ENCODE results near the gene ZNF268.
"Not testable (repeated sequence)": the region's sequence is repeated elsewhere in the genome, so short reads cannot be mapped to it uniquely, and the experiment has no call there.

ZNF268 gene

DNA sequence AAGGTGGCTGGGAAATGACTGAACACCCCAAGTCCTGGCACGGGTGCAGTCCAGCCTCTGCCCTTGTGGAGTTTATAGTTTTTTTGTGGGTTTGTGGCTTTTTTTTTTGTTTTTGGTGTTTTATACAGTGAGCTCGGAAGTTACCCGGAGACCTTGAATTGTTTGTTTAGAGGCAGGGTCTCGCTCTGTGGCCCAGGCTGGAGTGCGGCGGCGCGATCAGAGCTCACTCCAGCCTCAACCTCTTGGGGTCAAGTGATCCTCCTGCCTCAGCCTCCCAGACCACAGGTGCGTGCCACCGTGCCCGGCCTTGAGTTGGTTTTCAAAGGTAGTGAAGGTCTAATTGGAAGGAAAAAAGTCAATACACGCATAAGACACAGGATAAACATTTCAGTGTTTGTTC, 55.3 kb downstream of the ZNF268 start (continued):
- TF ChIP-seq, protein P1, sequence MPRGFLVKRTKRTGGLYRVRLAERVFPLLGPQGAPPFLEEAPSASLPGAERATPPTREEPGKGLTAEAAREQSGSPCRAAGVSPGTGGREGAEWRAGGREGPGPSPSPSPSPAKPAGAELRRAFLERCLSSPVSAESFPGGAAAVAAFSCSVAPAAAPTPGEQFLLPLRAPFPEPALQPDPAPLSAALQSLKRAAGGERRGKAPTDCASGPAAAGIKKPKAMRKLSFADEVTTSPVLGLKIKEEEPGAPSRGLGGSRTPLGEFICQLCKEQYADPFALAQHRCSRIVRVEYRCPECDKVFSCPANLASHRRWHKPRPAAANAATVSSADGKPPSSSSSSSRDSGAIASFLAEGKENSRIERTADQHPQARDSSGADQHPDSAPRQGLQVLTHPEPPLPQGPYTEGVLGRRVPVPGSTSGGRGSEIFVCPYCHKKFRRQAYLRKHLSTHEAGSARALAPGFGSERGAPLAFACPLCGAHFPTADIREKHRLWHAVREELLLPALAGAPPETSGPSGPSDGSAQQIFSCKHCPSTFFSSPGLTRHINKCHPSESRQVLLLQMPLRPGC (tag by site-specific recombination; IDR thresholded peaks at IDR 0.05): no peak
- TF ChIP-seq ZNF274 (IDR thresholded peaks at IDR 0.05; ENCODE audit: low read length) (no peak), ZNF274 (tag by site-specific recombination; IDR thresholded peaks at IDR 0.05; ENCODE audit: borderline replicate concordance) (no peak)

DNA sequence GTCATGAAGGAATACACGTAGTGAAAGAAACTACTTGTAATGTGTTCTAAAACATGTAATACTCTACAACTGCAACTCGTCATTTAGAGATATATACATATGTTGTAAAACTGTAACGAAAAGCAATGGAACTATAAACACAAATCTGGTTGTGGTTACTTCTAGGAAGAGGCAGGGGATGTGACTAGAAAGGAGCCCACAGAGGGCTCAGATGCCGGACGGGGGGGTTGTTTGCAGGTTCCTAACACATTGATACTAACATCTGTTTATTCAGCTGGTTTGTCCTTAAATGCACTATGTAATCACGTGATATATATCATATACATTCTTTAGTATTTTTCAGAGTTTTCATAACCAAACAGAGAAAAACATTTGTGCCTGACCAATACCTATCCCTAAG, 70.4 kb downstream of the ZNF268 start:
- ChIA-PET CTCF (no interaction called here), POLR2A (no interaction called here)
- no peaks in the 10 kb centered on the region for H3K9me3 ChIP-seq (ENCODE audit: control insufficient read depth, insufficient read depth, low read depth, low read length)
- no peaks in the 10 kb centered on the region for H3K4me1 ChIP-seq (ENCODE audit: control insufficient read depth, insufficient read depth, low read length)
- TF ChIP-seq ZNF610 (tag by site-specific recombination; IDR thresholded peaks at IDR 0.05; ENCODE audit: borderline replicate concordance) (no peak), ZNF2 (tag by site-specific recombination; IDR thresholded peaks at IDR 0.05) (no peak), ZBTB21 (tag by site-specific recombination; IDR thresholded peaks at IDR 0.05) (no peak), SALL2 (tag by site-specific recombination; IDR thresholded peaks at IDR 0.05; ENCODE audit: borderline replicate concordance) (no peak), KLF9 (tag by site-specific recombination; IDR thresholded peaks at IDR 0.05; ENCODE audit: low read depth) (no peak), ZNF624 (tag by site-specific recombination; IDR thresholded peaks at IDR 0.05) (no peak), ZNF335 (tag by site-specific recombination; conservative IDR thresholded peaks at IDR 0.05) (no peak), ZNF292 (tag by site-specific recombination; IDR thresholded peaks at IDR 0.05; ENCODE audit: borderline replicate concordance, low read depth) (no peak), ZNF214 (tag by site-specific recombination; IDR thresholded peaks at IDR 0.05; ENCODE audit: borderline replicate concordance) (no peak)
- TF ChIP-seq, protein P2, sequence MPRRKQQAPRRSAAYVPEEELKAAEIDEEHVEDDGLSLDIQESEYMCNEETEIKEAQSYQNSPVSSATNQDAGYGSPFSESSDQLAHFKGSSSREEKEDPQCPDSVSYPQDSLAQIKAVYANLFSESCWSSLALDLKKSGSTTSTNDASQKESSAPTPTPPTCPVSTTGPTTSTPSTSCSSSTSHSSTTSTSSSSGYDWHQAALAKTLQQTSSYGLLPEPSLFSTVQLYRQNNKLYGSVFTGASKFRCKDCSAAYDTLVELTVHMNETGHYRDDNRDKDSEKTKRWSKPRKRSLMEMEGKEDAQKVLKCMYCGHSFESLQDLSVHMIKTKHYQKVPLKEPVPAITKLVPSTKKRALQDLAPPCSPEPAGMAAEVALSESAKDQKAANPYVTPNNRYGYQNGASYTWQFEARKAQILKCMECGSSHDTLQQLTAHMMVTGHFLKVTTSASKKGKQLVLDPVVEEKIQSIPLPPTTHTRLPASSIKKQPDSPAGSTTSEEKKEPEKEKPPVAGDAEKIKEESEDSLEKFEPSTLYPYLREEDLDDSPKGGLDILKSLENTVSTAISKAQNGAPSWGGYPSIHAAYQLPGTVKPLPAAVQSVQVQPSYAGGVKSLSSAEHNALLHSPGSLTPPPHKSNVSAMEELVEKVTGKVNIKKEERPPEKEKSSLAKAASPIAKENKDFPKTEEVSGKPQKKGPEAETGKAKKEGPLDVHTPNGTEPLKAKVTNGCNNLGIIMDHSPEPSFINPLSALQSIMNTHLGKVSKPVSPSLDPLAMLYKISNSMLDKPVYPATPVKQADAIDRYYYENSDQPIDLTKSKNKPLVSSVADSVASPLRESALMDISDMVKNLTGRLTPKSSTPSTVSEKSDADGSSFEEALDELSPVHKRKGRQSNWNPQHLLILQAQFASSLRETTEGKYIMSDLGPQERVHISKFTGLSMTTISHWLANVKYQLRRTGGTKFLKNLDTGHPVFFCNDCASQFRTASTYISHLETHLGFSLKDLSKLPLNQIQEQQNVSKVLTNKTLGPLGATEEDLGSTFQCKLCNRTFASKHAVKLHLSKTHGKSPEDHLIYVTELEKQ (tag by site-specific recombination; IDR thresholded peaks at IDR 0.05; ENCODE audit: borderline replicate concordance): no peak
- H3K27ac ChIP-seq (ENCODE audit: extremely low read depth, low read depth, low read length): no peak overlapping the region
- H3K36me3 ChIP-seq (ENCODE audit: control insufficient read depth in 2 of 2, insufficient read depth in 1 of 2, low read length in 2 of 2): no peaks in the 10 kb centered on the region
- no peak overlapping the region for H3K4me3 ChIP-seq (ENCODE audit: low read depth, low read length)

DNA sequence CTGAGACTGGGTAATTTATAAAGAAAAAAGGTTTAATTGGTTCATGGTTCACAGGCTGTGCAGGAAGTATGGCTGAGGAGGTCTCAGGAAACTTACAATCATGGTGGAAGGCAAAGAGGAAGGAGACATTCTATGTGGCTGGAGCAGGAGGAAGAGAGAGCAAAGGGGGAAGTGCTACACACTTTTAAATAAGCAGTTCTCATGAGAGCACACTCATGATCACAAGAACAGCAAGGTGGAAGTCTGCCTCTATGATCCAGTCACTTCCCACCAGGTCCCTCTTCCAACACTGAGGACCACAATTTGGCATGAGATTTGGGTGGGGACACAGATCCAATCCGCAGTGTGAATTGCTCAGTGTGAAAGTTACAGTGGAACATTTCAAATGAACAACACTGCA, 74.5 kb downstream of the ZNF268 start:
- H3K4me1 ChIP-seq (ENCODE audit: control insufficient read depth, insufficient read depth, low read length); H3K36me3 ChIP-seq (ENCODE audit: control insufficient read depth in 2 of 2, insufficient read depth in 1 of 2, low read length in 2 of 2); POLR2A ChIA-PET; H3K4me3 ChIP-seq (ENCODE audit: low read depth, low read length); CTCF ChIA-PET; H3K9me3 ChIP-seq (ENCODE audit: control insufficient read depth, insufficient read depth, low read depth, low read length); H3K27ac ChIP-seq (ENCODE audit: extremely low read depth, low read depth, low read length): not testable (repeated sequence)

DNA sequence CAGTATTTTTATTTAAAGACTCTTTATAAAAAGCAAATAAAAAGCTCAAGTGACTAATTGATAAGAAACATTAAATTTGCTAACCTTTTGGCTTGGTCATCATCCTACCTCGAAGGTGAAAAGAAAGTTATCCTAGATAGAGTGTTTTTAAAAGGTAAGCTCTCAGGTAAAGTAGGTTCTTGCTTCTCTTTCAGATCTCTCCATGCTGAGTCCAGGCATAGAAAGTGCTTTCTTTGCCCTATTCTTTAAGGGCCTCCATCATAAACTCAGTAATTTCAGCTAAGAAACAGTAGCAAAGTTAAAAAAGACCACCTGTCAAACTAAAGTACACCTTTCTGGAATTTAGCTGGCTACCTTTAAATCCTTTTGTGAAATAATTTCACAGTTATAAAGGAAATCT, 75.0 kb downstream of the ZNF268 start:
- H3K9me3 ChIP-seq (ENCODE audit: control insufficient read depth, insufficient read depth, low read depth, low read length): no peaks in the 10 kb centered on the region
- no peak overlapping the region for H3K4me3 ChIP-seq (ENCODE audit: low read depth, low read length)
- POLR2A ChIA-PET: no interaction called here
- no peaks in the 10 kb centered on the region for H3K4me1 ChIP-seq (ENCODE audit: control insufficient read depth, insufficient read depth, low read length)
- H3K27ac ChIP-seq (ENCODE audit: extremely low read depth, low read depth, low read length): no peak overlapping the region
- no peak for TF ChIP-seq GLIS1 (tag by site-specific recombination; IDR thresholded peaks at IDR 0.05)
- TF ChIP-seq, protein P3, sequence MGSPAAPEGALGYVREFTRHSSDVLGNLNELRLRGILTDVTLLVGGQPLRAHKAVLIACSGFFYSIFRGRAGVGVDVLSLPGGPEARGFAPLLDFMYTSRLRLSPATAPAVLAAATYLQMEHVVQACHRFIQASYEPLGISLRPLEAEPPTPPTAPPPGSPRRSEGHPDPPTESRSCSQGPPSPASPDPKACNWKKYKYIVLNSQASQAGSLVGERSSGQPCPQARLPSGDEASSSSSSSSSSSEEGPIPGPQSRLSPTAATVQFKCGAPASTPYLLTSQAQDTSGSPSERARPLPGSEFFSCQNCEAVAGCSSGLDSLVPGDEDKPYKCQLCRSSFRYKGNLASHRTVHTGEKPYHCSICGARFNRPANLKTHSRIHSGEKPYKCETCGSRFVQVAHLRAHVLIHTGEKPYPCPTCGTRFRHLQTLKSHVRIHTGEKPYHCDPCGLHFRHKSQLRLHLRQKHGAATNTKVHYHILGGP (tag by site-specific recombination; IDR thresholded peaks at IDR 0.05): no peak
- no peak for TF ChIP-seq ZEB2 (tag by site-specific recombination; IDR thresholded peaks at IDR 0.05)
- no peak for TF ChIP-seq ZNF335 (tag by site-specific recombination; conservative IDR thresholded peaks at IDR 0.05)
- no peak for TF ChIP-seq ZNF292 (tag by site-specific recombination; IDR thresholded peaks at IDR 0.05; ENCODE audit: borderline replicate concordance, low read depth)
- TF ChIP-seq, protein P1 (tag by site-specific recombination; IDR thresholded peaks at IDR 0.05): no peak
- no peak for TF ChIP-seq BCL11B (tag by site-specific recombination; IDR thresholded peaks at IDR 0.05; ENCODE audit: low read depth)
- no peak for TF ChIP-seq ZNF366 (tag by site-specific recombination; conservative IDR thresholded peaks at IDR 0.05)
- no peak for TF ChIP-seq ZSCAN23 (tag by site-specific recombination; IDR thresholded peaks at IDR 0.05)
- TF ChIP-seq ZNF324 (tag by site-specific recombination; IDR thresholded peaks at IDR 0.05): no peak
- no peaks in the 10 kb centered on the region for H3K36me3 ChIP-seq (ENCODE audit: control insufficient read depth in 2 of 2, insufficient read depth in 1 of 2, low read length in 2 of 2)
- CTCF ChIA-PET: no interaction called here

Data from HEK293 (cell line).